Loucy (cell line): ENCODE data around the gene VPS52.

Experiments used
- H2AFZ ChIP-seq: fragments of 200-600 bp; sonication (generic); 2 replicates; pipeline ENCODE4 v1.6.0; 2016; ENCODE audit warnings: antibody characterized with exemption, mild to moderate bottlenecking, low read length, moderate library complexity
- H3F3A ChIP-seq: fragments of 200-600 bp; 2 replicates; pipeline ENCODE4 v1.6.0; 2016; ENCODE audit warnings: antibody characterized with exemption, low read depth, mild to moderate bottlenecking
- H3K27me3 ChIP-seq: fragments of 200-600 bp; sonication (generic); 2 replicates; pipeline ENCODE4 v1.6.1; 2014; ENCODE audit warnings: low read length, mild to moderate bottlenecking; ENCODE audit not compliant: insufficient read depth, poor library complexity, severe bottlenecking
- H3K36me3 ChIP-seq: fragments of 200-600 bp; sonication (generic); 2 replicates; pipeline ENCODE4 v1.6.1; 2016; ENCODE audit warnings: low read length; ENCODE audit not compliant: insufficient read depth
- H3K4me1 ChIP-seq: fragments of 200-600 bp; sonication (generic); 2 replicates; pipeline ENCODE4 v1.5.1; 2014; ENCODE audit warnings: low read length, mild to moderate bottlenecking; ENCODE audit not compliant: insufficient read depth, poor library complexity, severe bottlenecking
- H3K4me2 ChIP-seq: fragments of 200-600 bp; sonication (generic); 2 replicates; pipeline ENCODE4 v1.6.0; 2014; ENCODE audit warnings: antibody characterized with exemption, low read length, low read depth, mild to moderate bottlenecking; ENCODE audit not compliant: poor library complexity, severe bottlenecking
- H3K4me3 ChIP-seq: fragments of 200-600 bp; sonication (generic); 2 replicates; pipeline ENCODE4 v1.5.1; 2014; ENCODE audit warnings: low read length, mild to moderate bottlenecking, mixed read lengths; ENCODE audit not compliant: poor library complexity, severe bottlenecking
- H3K79me2 ChIP-seq: fragments of 200-600 bp; sonication (generic); 2 replicates; pipeline ENCODE4 v1.6.1; 2014; ENCODE audit warnings: low read length; ENCODE audit not compliant: insufficient read depth
- H3K9ac ChIP-seq: fragments of 200-600 bp; sonication (generic); 2 replicates; pipeline ENCODE4 v1.6.0; 2014; ENCODE audit warnings: mild to moderate bottlenecking, low read depth, low read length, moderate library complexity; ENCODE audit not compliant: poor library complexity, severe bottlenecking
- H3K9me2 ChIP-seq: fragments of 200-600 bp; sonication (generic); replicated peaks from 2 replicates; pipeline ENCODE4 v1.6.1; 2016; ENCODE audit warnings: low read depth, low read length, mixed read lengths
- H3K9me3 ChIP-seq: fragments of 200-600 bp; sonication (generic); 2 replicates; pipeline ENCODE4 v1.6.1; 2014; ENCODE audit warnings: mild to moderate bottlenecking, antibody characterized with exemption, low read length, low read depth; ENCODE audit not compliant: insufficient read depth
- H4K20me1 ChIP-seq: fragments of 200-600 bp; sonication (generic); 2 replicates; pipeline ENCODE4 v1.6.0; 2014; ENCODE audit warnings: antibody characterized with exemption, low read length, mild to moderate bottlenecking; ENCODE audit not compliant: insufficient read depth, poor library complexity, severe bottlenecking
- EZH2phosphoT487 ChIP-seq: fragments of 200-600 bp; IDR thresholded peaks from 2 replicates; pipeline ENCODE4 v1.6.1; 2018; ENCODE audit warnings: antibody characterized with exemption, mild to moderate bottlenecking, moderate library complexity, borderline replicate concordance
- TF ChIP-seq, protein P1 (sequence below): fragments of 200-600 bp; sonication (generic); conservative IDR thresholded peaks from 2 replicates; pipeline ENCODE4 v1.5.1; 2014; ENCODE audit warnings: mild to moderate bottlenecking, antibody characterized with exemption, low read length

Gene VPS52

DNA sequence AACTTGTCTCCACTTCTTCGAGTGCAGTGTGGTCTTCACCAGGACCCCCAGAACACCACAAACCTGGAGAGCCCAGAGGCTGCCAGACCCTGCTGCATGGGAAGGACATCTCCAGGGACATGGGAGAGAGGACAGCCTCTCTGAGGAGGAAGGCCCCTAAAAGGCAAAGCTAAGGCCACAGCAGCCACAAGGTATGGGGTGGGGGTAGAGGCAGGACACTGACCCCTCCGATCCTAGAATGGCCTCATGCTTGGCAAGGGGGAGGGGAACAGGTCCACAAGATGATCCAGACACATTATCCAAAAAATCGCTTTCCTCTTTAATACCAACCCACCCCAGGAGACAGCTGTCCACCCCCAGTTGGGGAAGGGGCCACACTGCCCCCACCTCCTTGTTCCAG, 7.1 kb upstream of the VPS52 start:
- H3K79me2 ChIP-seq: peaks cover 30% of the 10 kb centered on the region
- H3K36me3 ChIP-seq: peaks cover 40% of the 10 kb centered on the region
- no peaks in the 10 kb centered on the region for H3K9me3 ChIP-seq
- peaks cover 10% of the 10 kb centered on the region; the same call in 1 of the 2 replicates for H3F3A ChIP-seq
- H3K27me3 ChIP-seq: no peaks in the 10 kb centered on the region
- no peak overlapping the region for H3K4me2 ChIP-seq
- H4K20me1 ChIP-seq: peaks cover 29% of the 10 kb centered on the region
- no peaks in the 10 kb centered on the region for H3K9me2 ChIP-seq
- H3K4me1 ChIP-seq: peaks cover 20% of the 10 kb centered on the region
- H3K4me3 ChIP-seq: no peak overlapping the region
- H3K9ac ChIP-seq: no peak overlapping the region
- H2AFZ ChIP-seq: no peak overlapping the region
- TF ChIP-seq, protein P1, sequence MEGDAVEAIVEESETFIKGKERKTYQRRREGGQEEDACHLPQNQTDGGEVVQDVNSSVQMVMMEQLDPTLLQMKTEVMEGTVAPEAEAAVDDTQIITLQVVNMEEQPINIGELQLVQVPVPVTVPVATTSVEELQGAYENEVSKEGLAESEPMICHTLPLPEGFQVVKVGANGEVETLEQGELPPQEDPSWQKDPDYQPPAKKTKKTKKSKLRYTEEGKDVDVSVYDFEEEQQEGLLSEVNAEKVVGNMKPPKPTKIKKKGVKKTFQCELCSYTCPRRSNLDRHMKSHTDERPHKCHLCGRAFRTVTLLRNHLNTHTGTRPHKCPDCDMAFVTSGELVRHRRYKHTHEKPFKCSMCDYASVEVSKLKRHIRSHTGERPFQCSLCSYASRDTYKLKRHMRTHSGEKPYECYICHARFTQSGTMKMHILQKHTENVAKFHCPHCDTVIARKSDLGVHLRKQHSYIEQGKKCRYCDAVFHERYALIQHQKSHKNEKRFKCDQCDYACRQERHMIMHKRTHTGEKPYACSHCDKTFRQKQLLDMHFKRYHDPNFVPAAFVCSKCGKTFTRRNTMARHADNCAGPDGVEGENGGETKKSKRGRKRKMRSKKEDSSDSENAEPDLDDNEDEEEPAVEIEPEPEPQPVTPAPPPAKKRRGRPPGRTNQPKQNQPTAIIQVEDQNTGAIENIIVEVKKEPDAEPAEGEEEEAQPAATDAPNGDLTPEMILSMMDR: no peak
- TF ChIP-seq EZH2phosphoT487: no peak

DNA sequence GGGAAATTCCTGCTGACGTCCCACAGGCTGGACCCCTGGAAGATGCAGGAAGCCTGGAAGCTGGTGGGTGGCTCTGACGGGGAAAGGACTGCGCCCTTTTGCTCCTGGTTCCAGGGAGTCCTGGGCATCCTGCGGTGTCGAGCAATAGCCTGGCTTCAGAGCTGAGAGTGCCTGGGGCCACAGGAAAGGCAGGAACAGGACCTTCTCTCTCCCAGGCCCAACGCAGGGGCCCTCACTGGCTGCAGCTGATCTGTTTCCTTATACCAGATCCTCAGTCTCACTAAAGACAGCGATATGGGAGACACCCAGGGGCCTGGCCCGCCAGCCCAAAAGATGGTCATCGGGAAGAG, 6.7 kb upstream of the VPS52 start:
- no peak overlapping the region for H2AFZ ChIP-seq
- no peak for TF ChIP-seq EZH2phosphoT487
- TF ChIP-seq, protein P1: no peak
- peaks cover 44% of the 10 kb centered on the region for H3K36me3 ChIP-seq
- H3K27me3 ChIP-seq: no peaks in the 10 kb centered on the region
- no peaks in the 10 kb centered on the region for H3K9me2 ChIP-seq
- peaks cover 24% of the 10 kb centered on the region for H3K4me1 ChIP-seq
- peaks cover 34% of the 10 kb centered on the region for H4K20me1 ChIP-seq
- H3K4me2 ChIP-seq: no peak overlapping the region
- peaks cover 34% of the 10 kb centered on the region for H3K79me2 ChIP-seq
- H3K9me3 ChIP-seq: no peaks in the 10 kb centered on the region
- H3K9ac ChIP-seq: no peak overlapping the region
- peaks cover 10% of the 10 kb centered on the region; the same call in 1 of the 2 replicates for H3F3A ChIP-seq
- no peak overlapping the region for H3K4me3 ChIP-seq

- no peaks in the 10 kb centered on the region for H3K9me2 ChIP-seq
- no peaks in the 10 kb centered on the region for H3K27me3 ChIP-seq
- TF ChIP-seq, protein P1: peak; percentile 9; the same call in 1 of the 2 replicates
- TF ChIP-seq EZH2phosphoT487: no peak
- H3K4me2 ChIP-seq: peak overlapping the region; percentile 99
- H3K4me1 ChIP-seq: peaks cover 30% of the 10 kb centered on the region
- H3K9me3 ChIP-seq: no peaks in the 10 kb centered on the region
- peaks cover 10% of the 10 kb centered on the region; the same call in 1 of the 2 replicates for H3F3A ChIP-seq
- H2AFZ ChIP-seq: no peak overlapping the region
- peaks cover 39% of the 10 kb centered on the region for H3K79me2 ChIP-seq
- peak overlapping the region; percentile 95 for H3K4me3 ChIP-seq
- H4K20me1 ChIP-seq: peaks cover 39% of the 10 kb centered on the region
- H3K9ac ChIP-seq: peak overlapping the region; percentile 62
- peaks cover 44% of the 10 kb centered on the region for H3K36me3 ChIP-seq
Measured at GRCh38 chr6:33277663-33278391, 6.2 kb upstream of the VPS52 start.
